Fibroblast of lung (primary cell): ENCODE measurements around the gene PCDHGB2. TPM values are rescaled to one million over a fixed set of nuclear protein-coding genes. Genes with fewer than 3 reads are reported as not detected.
"Not testable (repeated sequence)": the region's sequence is repeated elsewhere in the genome, so short reads cannot be mapped to it uniquely, and the experiment has no call there.

Experiments used
- DNase-seq, 2 donors: peaks; one replicate each; pipeline versions ENCODE4 v3.0.0 to v3.0.0-alpha.2; 2010; ENCODE audit warnings: low read depth in 2 of 2
- H2AFZ ChIP-seq: 2 replicates; pipeline ENCODE4 v1.5.1; 2012; ENCODE audit warnings: low read length, control low read depth, inconsistent platforms
- H3K27ac ChIP-seq: 2 replicates; pipeline ENCODE4 v1.5.1; 2011; ENCODE audit warnings: low read length, control low read depth; ENCODE audit not compliant: insufficient read depth
- H3K27me3 ChIP-seq: 2 replicates; pipeline ENCODE4 v1.5.1; 2011; ENCODE audit warnings: mild to moderate bottlenecking, low read length; ENCODE audit not compliant: control insufficient read depth, insufficient read depth
- H3K36me3 ChIP-seq: 2 replicates; pipeline ENCODE4 v1.5.1; 2011; ENCODE audit warnings: low read length; ENCODE audit not compliant: control insufficient read depth, insufficient read depth
- H3K4me1 ChIP-seq: 2 replicates; pipeline ENCODE4 v1.5.1; 2011; ENCODE audit warnings: low read length; ENCODE audit not compliant: control insufficient read depth, insufficient read depth; ENCODE audit errors: extremely low read depth
- H3K4me2 ChIP-seq: 2 replicates; pipeline ENCODE4 v1.5.1; 2011; ENCODE audit warnings: low read length, control low read depth; ENCODE audit not compliant: insufficient read depth; ENCODE audit errors: extremely low read depth
- H3K4me3 ChIP-seq, 4 experiments: fragments of 200-600 bp in 1 of 4; sonication (generic) in 1 of 4; replicated peaks in 1 of 4; 2 replicates each; pipeline ENCODE4 v1.5.1; 2011 to 2016; ENCODE audit warnings: low read length in 4 of 4, low read depth in 3 of 4, mild to moderate bottlenecking in 3 of 4, control low read depth in 2 of 4, inconsistent platforms in 1 of 4, mixed read lengths in 1 of 4; ENCODE audit not compliant: insufficient read depth in 1 of 4; ENCODE audit errors: control extremely low read depth in 1 of 4
- H3K79me2 ChIP-seq: 2 replicates; pipeline ENCODE4 v1.5.1; 2012; ENCODE audit warnings: mild to moderate bottlenecking, low read length, inconsistent platforms; ENCODE audit not compliant: control insufficient read depth, insufficient read depth
- H3K9ac ChIP-seq: 2 replicates; pipeline ENCODE4 v1.5.1; 2011; ENCODE audit warnings: mild to moderate bottlenecking, low read length, control low read depth; ENCODE audit not compliant: insufficient read depth
- H3K9me3 ChIP-seq: 2 replicates; pipeline ENCODE4 v1.5.1; 2012; ENCODE audit warnings: low read depth, low read length; ENCODE audit not compliant: control insufficient read depth, insufficient read depth
- H4K20me1 ChIP-seq: 2 replicates; pipeline ENCODE4 v1.5.1; 2011; ENCODE audit warnings: low read length; ENCODE audit not compliant: control insufficient read depth, insufficient read depth; ENCODE audit errors: extremely low read depth
- CTCF ChIP-seq, 2 donors: IDR thresholded peaks in 1 of 2; conservative IDR thresholded peaks in 1 of 2; 1 replicate in 1 of 2; 2 replicates in 1 of 2; pipeline ENCODE4 v1.5.1; 2011 to 2012; ENCODE audit warnings: low read length in 2 of 2, control low read depth in 1 of 2, inconsistent platforms in 1 of 2, low read depth in 1 of 2, mild to moderate bottlenecking in 1 of 2
- EZH2 ChIP-seq: IDR thresholded peaks from 2 replicates; pipeline ENCODE4 v1.5.1; 2012; ENCODE audit warnings: low read length, control low read depth, mild to moderate bottlenecking; ENCODE audit errors: missing control alignments
- polyA plus RNA-seq, 2 donors: library from polyadenylated mRNA; depleted of rRNA in 1 of 2; stranded (reverse) in 1 of 2; unstranded in 1 of 2; fragments of >200 nt; gene quantifications; 2 replicates each; pipeline ENCODE4 v1.2.1, GENCODE V29; 2011 to 2012; ENCODE audit warnings: missing spikeins in 1 of 2
- total RNA-seq: library from RNA; depleted of rRNA; stranded (reverse); fragments of >200 nt; gene quantifications from 2 replicates; pipeline ENCODE4 v1.2.1, GENCODE V29; 2014

PCDHGB2 gene
- total and polyA plus RNA-seq, 2 donors (not counting 1 experiment from before 2014, with no cell fraction given), result 4.6 to 5.7 TPM

DNA sequence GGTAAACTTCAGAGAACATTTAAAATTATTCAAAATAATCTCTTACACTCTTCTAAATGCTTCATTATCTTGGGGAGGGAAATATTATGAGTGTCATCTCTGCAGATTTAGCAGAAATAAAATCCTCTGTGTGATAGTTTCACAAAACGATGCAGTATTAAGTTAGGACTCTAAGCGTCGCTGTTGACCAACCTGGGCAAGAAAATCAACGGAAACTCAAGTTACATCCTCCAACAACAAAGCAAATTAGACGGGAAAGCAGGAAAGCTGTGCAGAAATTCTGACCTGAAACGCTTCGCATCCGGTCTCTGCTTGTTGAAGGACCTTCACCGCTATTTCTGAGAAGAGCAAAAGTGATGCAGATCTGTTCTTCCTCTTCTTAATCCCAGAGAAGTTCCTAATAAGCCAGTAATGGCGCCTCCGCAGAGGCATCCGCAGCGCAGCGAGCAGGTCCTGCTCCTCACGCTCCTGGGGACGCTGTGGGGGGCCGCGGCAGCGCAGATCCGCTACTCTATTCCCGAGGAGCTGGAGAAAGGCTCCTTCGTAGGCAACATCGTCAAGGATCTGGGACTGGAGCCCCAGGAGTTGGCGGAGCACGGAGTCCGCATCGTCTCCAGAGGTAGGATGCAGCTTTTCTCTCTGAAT is 14.0 kb downstream of the PCDHGB2 start, which contains the start of gene PCDHGA6:
Gene PCDHGA6 (plus strand): TSS at position 219 of the 645 bp plus-strand sequence. CDS start 193 bp downstream, at position 412.
- DNase-seq, result peak; percentile 25 to 57
- H2AFZ ChIP-seq, result peak within 1 kb of the TSS; percentile 60
- H3K36me3 ChIP-seq, result no peaks in the 10 kb centered on the region
- peak within 1 kb of the TSS; percentile 38 to 48 (median 46) for H3K4me3 ChIP-seq
- H3K79me2 ChIP-seq, result no peaks in the 10 kb centered on the region
- no peaks in the 10 kb centered on the region for H4K20me1 ChIP-seq
- H3K4me1 ChIP-seq, result no peaks in the 10 kb centered on the region
- peaks cover 8% of the 10 kb centered on the region for H3K27me3 ChIP-seq
- H3K4me2 ChIP-seq, result peak within 1 kb of the TSS; percentile 59
- peak; percentile 41 to 61 for TF ChIP-seq CTCF (conservative IDR thresholded peaks at IDR 0.05 in 1 of 2, IDR thresholded peaks at IDR 0.05 in 1 of 2; ENCODE audit: low read depth in 1 of 2, low read length in 2 of 2)
- TF ChIP-seq EZH2, result no peak
- no peak within 1 kb of the TSS for H3K9ac ChIP-seq
- H3K9me3 ChIP-seq, result peaks cover 2% of the 10 kb centered on the region
- no peak within 1 kb of the TSS for H3K27ac ChIP-seq

DNA sequence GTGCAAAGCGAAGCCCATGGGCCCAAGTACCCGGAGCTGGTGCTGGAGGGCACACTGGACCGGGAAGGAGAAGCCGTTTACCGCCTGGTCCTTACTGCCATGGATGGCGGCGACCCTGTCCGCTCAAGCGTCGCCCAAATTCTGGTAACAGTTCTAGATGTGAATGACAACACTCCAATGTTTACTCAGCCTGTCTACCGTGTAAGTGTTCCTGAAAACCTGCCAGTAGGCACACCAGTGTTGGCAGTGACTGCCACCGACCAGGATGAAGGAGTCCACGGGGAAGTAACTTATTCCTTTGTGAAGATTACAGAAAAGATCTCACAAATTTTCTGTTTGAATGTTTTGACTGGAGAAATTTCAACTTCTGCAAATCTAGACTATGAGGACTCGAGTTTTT is 14.8 kb downstream of the PCDHGB2 start:
- TF ChIP-seq CTCF (conservative IDR thresholded peaks at IDR 0.05 in 1 of 2, IDR thresholded peaks at IDR 0.05 in 1 of 2; ENCODE audit: low read depth in 1 of 2, low read length in 2 of 2), result no peak
- no peak for TF ChIP-seq EZH2
- Histone ChIP-seq H3K4me3 (peak overlapping the region in 1 of 4 experiments; percentile 48), H2AFZ (no peak overlapping the region), H3K9ac (no peak overlapping the region), H3K27me3 (peaks cover 8% of the 10 kb centered on the region), H3K4me1 (no peaks in the 10 kb centered on the region), H3K36me3 (no peaks in the 10 kb centered on the region), H4K20me1 (no peaks in the 10 kb centered on the region), H3K79me2 (no peaks in the 10 kb centered on the region), H3K4me2 (no peak overlapping the region), H3K27ac (no peak overlapping the region), H3K9me3 (peaks cover 2% of the 10 kb centered on the region)
- DNase-seq, result no peak

DNA sequence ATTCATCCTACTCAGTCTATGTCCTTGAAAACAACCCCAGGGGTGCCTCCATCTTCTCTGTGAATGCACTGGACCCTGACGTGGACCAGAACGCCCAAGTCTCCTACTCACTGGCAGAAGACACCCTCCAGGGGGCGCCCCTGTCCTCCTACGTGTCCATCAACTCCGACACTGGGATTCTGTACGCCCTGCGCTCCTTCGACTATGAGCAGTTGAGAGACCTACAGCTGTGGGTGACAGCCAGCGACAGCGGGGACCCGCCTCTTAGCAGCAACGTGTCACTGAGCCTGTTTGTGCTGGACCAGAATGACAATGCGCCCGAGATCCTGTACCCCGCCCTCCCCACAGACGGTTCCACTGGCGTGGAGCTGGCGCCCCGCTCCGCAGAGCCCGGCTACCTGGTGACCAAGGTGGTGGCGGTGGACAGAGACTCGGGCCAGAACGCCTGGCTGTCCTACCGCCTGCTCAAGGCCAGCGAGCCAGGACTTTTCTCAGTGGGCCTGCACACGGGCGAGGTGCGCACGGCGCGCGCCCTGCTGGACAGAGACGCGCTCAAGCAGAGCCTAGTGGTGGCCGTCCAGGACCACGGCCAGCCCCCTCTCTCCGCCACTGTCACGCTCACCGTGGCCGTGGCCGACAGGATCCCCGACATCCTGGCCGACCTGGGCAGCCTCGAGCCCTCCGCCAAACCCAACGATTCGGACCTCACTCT is 15.8 kb downstream of the PCDHGB2 start:
- H3K4me1 ChIP-seq, H3K27me3 ChIP-seq, H3K79me2 ChIP-seq, H3K27ac ChIP-seq, H3K9ac ChIP-seq, H2AFZ ChIP-seq, H3K4me2 ChIP-seq, DNase-seq, H3K4me3 ChIP-seq, H3K9me3 ChIP-seq, H3K36me3 ChIP-seq, H4K20me1 ChIP-seq: not testable (repeated sequence)
